Stimulated activated CD8-positive, alpha-beta memory T cell treated with anti-CD3 and anti-CD28 coated beads, Interleukin-12 subunit alpha, Interleukin-12 subunit beta, amount 100 ng/mL, for 24 hours (primary cell): Measurements from ENCODE around the gene SRSF7.
"Not testable (repeated sequence)": the region's sequence is repeated elsewhere in the genome, so short reads cannot be mapped to it uniquely, and the experiment has no call there.

ENCODE experiments used
- DNase-seq: peaks from one replicate; pipeline ENCODE4 v3.0.0-alpha.2; 2020; ENCODE audit errors: extremely low read depth

The SRSF7 gene

GRCh38 chr2:38731684-38732221, 19.4 kb downstream of the SRSF7 start:
- DNase-seq, result no peak

DNA sequence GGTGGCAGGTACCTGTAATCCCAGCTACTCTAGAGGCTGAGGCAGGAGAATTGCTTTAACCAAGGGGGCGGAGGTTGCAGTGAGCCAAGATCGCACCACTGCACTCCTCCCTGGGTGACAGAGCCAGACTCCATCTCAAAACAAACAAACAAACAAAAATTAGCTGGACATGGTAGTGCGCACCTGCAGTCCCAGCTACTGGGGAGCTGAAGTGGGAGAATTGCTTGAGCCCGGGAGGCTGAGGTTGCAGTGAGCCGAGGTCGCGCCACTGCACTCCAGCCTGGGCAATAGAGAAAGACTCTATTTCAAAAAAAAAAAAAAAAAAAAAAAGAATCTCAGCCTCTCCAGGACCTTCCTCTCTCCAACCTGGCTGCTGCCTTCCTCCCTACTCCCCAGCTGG, 20.1 kb downstream of the SRSF7 start:
- DNase-seq, result no peak

- no peak for DNase-seq
These were observed 22.5 kb downstream of the SRSF7 start for GRCh38 chr2:38728694-38729093.

- DNase-seq, result no peak
These were observed 23.5 kb downstream of the SRSF7 start for GRCh38 chr2:38727661-38728060.

DNA sequence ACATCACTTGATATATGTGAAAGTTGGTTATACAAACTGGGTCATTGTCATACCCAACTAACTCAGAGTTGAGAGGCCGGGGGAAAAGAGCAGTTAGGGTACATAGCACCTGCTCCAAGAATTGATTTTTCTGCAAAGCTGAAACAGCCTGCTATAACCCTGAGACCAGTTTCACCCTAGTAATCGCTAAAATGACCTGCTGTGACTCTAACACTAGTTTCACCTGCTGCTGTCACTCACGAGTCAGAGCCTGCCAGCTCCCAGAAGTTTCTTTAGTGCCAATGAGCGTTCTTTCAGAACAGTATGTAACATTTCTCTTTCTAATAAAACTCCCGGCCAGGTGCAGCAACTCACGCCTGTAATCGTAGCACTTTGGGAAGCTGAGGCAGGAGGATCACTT, 28.0 kb downstream of the SRSF7 start:
- DNase-seq, result no peak

DNA sequence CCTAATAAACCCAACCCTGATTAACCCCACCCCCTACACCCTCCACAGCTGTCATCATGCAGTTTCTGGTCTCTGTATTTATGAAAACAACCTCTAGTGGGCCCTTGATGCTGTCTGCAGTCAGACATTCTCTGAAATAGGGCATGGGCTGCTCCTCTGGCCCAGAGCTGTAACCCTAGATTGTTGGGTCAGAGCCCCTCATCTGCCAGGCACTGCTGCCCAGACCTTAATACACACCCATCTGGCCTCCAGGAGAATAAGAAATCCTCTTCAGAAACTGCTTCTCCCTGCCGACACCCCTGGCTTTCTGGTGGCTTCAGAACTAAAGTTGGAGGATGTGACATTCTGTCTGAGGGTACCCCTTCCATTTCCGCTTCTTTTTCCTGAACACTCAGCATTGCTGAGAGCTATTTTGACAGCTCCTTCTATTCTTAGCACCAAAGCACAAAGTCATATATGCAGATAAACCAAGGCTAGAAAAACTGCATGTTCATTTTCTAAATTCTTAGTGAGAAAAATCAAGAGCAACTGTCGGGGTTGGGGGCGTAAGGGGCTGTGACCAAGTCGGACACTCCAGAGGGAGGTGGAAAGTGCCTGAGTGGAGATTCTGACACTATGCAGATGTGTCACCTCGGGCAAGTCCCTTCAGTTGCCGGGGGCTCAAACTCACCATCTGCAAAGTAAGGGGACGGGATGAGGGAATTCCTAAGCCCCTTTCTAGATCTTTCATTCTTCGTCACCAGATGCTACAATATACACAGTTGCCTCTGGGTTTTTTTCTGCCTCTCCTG, 28.7 kb downstream of the SRSF7 start:
- peak; percentile 34 for DNase-seq

GRCh38 chr2:38720613-38721241, 30.4 kb downstream of the SRSF7 start:
- no peak for DNase-seq

DNA sequence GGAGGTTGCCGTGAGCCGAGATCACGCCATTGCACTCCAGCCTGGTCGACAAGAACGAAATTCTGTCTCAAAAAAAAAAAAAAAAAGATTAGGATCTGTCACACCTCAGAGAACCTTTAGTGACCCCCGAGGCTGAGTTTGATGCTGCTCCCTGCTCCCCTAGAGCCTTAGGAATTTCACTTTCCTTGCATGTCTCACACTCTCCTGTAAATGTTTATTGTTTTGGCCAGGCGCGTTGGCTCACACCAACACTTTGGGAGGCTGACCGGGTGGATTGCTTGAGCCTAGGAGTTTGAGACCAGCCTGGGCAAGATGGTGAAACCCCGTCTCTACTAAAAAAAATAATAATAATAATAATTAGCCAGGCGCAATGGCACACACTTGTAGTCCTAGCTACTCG, 31.5 kb downstream of the SRSF7 start:
- DNase-seq, result no peak

DNA sequence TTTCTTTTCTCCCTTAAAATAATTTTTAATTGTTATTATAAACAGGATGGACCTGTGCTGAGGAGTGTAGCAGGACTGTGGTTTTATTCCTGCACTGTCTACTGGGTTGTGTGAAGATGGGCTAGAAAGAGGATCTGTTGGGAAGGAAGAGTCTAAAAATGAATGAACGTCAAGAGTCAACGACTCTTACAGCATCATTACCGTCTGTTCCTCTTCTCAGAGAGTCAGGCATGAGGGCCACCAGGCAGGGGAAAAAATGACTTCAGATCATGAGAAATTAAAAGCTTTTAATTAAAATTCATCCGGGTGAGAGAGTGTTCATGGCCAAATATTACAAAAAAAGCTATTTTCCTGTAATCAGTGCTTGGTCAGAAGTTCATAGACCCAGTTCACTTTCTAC, 32.6 kb downstream of the SRSF7 start:
- no peak for DNase-seq

- DNase-seq, result no peak
These were observed 35.0 kb downstream of the SRSF7 start for GRCh38 chr2:38716185-38716584.

DNA sequence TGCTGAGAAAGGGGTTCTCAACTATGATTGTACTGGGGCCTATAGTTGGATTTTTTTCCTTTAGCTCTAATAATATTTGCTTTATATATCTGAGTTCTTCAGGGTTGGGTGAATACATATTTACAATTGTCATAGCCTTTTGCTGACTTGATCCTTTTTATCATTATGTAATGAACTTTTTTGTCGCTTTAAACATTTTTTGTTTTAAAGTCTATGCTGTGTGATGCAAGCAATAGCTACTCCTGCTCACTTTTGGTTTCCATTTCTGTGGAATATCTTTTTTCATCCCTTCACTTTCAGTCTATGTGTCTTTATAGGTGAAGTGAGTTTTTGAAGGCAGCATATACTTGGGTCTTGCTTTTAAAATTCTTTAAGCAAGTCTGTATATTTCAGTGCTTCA, 36.2 kb downstream of the SRSF7 start:
- DNase-seq, result not testable (repeated sequence)

- DNase-seq, result no peak
These were observed 37.8 kb downstream of the SRSF7 start for GRCh38 chr2:38713338-38713737.

- no peak for DNase-seq
These were observed 38.3 kb downstream of the SRSF7 start for GRCh38 chr2:38712871-38713270.

- no peak for DNase-seq
These were observed 38.7 kb downstream of the SRSF7 start for GRCh38 chr2:38712413-38712812.

DNA sequence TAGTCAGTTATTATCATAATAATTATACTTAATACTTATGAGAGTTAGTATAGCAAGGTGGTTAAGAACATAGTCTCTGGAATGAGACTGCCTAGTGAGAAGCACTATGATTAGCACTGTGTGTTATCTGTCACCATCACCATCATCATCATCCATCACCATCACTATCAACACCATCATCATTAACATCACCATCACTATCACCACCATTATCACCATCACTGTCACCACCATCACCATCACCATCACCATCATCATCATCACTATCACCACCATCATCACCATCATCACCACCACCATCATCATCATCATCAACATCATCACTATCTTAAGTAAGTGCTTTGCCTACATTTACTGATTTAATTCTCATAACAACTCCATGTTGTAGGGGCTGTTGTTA, 39.6 kb downstream of the SRSF7 start:
- DNase-seq, result no peak

DNA sequence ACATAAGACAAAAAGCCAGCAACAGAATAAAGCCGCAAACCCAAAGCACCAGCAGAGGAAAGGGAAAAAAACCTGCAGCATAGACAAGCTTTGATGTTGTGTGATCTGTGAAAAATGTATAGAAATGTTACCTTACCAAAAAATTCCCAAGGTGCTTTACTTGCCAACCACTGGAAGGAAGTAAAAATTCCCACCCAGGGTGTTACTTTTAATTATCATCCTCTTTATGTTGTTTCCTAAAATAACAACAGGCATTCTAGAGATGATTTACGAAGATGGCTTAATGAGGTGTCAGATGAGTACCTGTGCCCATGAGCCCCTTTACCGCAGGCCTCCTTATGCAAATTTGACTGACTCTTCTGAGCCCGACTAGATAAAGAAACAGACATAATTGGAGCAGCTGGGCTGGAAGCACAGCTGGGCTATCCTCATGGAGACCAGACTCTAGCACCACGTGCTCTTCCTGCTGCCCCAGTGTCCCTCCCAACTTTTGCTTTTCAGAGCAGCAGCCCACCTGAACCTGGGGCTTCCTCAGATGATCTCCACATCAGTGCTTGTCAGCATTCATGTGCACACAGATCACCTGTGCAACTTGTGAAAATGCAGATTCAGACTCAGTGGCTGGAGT, 41.5 kb downstream of the SRSF7 start:
- DNase-seq, result no peak

DNA sequence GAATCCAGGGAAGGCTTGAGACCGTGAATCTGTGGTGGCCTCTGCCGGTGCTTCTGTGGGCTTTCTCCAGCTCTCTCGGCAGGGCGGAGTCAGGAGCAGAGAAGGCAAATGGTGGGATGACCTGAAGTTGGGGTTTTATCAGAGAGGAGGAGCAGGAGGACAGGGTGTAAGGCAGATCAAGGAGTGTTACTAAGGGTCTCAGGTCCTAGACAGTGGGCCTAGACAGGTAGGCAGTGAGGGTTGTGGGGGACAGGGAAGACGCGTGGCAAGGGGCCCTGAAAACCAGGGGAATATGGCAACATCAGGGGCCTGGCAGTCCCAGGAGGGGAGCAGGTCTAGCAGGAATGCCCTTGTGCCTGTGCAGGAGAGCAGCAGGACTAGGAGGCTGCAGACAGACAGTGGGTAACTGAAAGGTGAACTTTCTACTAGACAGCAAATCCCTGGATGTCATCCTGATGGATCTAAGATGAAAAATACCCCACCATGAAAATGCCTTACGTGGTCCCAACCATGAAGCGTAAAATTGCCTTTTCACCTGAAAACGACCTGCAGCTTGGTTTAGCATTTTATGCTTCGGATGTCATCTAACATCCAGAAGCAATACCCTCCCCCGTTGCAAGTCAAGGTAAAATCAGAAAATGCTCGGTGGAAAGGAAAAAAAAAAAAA, 42.1 kb downstream of the SRSF7 start:
- DNase-seq, result no peak

- not testable (repeated sequence) for DNase-seq
These were observed 42.7 kb downstream of the SRSF7 start for GRCh38 chr2:38708491-38708890.

GRCh38 chr2:38706846-38707345, 44.3 kb downstream of the SRSF7 start:
- no peak for DNase-seq

DNA sequence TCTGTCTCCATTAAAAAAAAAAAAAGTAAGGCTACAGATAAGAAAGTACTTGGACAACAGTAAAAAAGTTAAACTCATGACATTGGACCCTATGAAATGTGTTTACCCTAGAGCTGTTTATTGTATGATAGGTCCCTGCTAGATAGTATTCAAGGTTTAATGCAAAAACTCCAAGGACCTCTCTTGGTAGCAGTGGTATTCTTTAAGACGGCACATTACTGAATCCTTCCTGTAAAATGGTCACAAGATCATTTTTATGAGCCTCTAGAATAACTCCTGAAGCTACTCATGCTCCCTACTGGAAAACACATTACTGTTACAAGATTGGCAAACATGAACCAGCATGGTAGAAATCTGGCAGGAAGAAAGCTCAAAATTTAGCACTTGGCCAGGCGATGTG, 46.5 kb downstream of the SRSF7 start:
- no peak for DNase-seq

GRCh38 chr2:38703336-38703735, 47.8 kb downstream of the SRSF7 start:
- DNase-seq, result not testable (repeated sequence)

DNA sequence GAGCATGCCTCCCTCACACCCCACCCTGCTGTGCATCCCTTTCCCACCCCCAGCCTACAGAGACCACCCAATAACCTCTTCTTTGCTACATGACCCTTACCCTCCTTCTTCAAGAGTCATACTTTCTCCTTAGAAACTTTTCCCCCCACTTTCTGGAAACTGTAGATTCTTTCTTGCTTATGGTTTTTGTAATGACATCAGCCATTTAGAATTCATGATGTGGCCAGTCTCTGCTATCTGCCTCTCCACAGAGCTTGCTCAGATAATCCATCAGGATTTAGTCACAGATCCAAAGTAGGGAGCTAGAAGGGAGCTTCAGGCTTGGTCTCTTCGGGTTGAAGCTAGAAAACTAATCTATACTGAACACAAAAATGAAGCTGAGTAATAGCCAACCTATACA, 48.7 kb downstream of the SRSF7 start:
- no peak for DNase-seq
